Esophagus muscularis mucosa (tissue), 4 donors: ENCODE results near the gene CCDC77. TPM values are rescaled to one million over a fixed set of nuclear protein-coding genes. Genes with fewer than 3 reads are reported as not detected.
A peak's percentile ranks its signal among the peaks of the same experiment; 100 is the strongest.
"Not testable (repeated sequence)": the region's sequence is repeated elsewhere in the genome, so short reads cannot be mapped to it uniquely, and the experiment has no call there.

ENCODE experiments used
- DNase-seq: peaks from one replicate; pipeline ENCODE4 v3.0.0-alpha.2; 2017; ENCODE audit errors: extremely low spot score
- H3K27ac ChIP-seq, 4 donors: fragments of 200-600 bp; sonication (generic); replicated peaks in 1 of 4; 1 replicate in 3 of 4; 2 replicates in 1 of 4; pipeline ENCODE4 v1.5.1; 2016 to 2019; ENCODE audit warnings: mild to moderate bottlenecking in 1 of 4
- H3K27me3 ChIP-seq, 4 donors: fragments of 200-600 bp; sonication (generic); one replicate each; pipeline versions ENCODE4 v1.5.1 to v1.6.0; 2016 to 2019
- H3K36me3 ChIP-seq, 4 donors: fragments of 200-600 bp; sonication (generic); one replicate each; pipeline ENCODE4 v1.5.1; 2016 to 2019
- H3K4me1 ChIP-seq, 4 donors: fragments of 200-600 bp; sonication (generic); one replicate each; pipeline ENCODE4 v1.5.1; 2016 to 2019
- H3K4me3 ChIP-seq, 4 donors: fragments of 200-600 bp; sonication (generic); 1 replicate in 2 of 4; 2 replicates in 2 of 4; pipeline ENCODE4 v1.5.1; 2016 to 2019; ENCODE audit warnings: mild to moderate bottlenecking in 4 of 4, moderate library complexity in 1 of 4
- H3K9me3 ChIP-seq, 4 donors: fragments of 200-600 bp; sonication (generic); 1 replicate in 3 of 4; 2 replicates in 1 of 4; pipeline ENCODE4 v1.5.1; 2016 to 2019
- EP300 ChIP-seq: sonication (generic); formaldehyde crosslinking; IDR thresholded peaks from one replicate; pipeline ENCODE4 v1.6.1; 2017; ENCODE audit warnings: antibody characterized with exemption
- POLR2A ChIP-seq: fragments of 450-650 bp; IDR thresholded peaks from one replicate; pipeline ENCODE4 v1.6.1; 2017; ENCODE audit warnings: antibody characterized with exemption, moderate library complexity, mild to moderate bottlenecking, low read depth
- POLR2AphosphoS5 ChIP-seq, 2 donors: sonication (generic); formaldehyde crosslinking; IDR thresholded peaks; one replicate each; pipeline ENCODE4 v1.6.1; 2017; ENCODE audit warnings: antibody characterized with exemption in 2 of 2
- WGBS: methylation state at CpG from one replicate; pipeline ENCODE4 v1.1.5; 2018; 5-methylcytosine and 5-hydroxymethylcytosine counted together
- intact Hi-C: fragments of 100-400 bp; cut with DNase I; formaldehyde crosslinking; loops from one replicate; pipeline ENCODE4 v1.15.1; 2023
- total RNA-seq, 4 donors: library from RNA; depleted of rRNA; stranded (reverse); fragments of >200 nt; gene quantifications; one replicate each; pipeline versions ENCODE4 v1.1.0 to v1.2.1, GENCODE V29; 2016
- TF ChIP-seq, protein P1 (sequence below), 3 experiments: fragments of 200-600 bp in 2 of 3; fragments of 450-650 bp in 1 of 3; sonication (generic) in 2 of 3; IDR thresholded peaks; one replicate each; pipeline ENCODE4 v1.5.1; 2017 to 2019; ENCODE audit warnings: antibody characterized with exemption in 3 of 3, mild to moderate bottlenecking in 2 of 3, moderate library complexity in 1 of 3

The CCDC77 gene
- total RNA-seq, 4 donors from 2014 or later = 3.8 to 7.1 (median 5.0) TPM

DNA sequence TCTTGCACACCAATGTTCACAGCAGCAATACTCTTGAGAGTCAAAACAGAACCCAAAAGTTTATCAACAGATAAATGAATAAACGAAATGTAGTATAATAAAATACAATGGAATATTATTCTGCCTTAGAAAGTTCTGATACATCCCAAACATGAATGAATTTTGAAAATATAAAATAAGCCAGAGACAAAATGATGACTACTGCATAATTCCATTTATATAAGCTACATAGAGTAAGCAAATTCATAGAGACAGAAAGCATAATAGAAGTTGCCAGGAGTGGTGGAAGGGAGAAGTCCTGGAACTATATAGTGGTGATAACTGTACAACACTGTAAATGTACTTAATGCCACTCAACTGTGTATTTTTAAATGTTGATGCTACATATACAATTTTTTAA lies 33.5 kb upstream of the CCDC77 start:
- no peak overlapping the region for H3K4me3 ChIP-seq
- no peaks in the 10 kb centered on the region for H3K27me3 ChIP-seq
- intact Hi-C loops = no loop called here
- DNase-seq = no peak
- TF ChIP-seq EP300 (no peak), POLR2A (no peak), POLR2AphosphoS5 (IDR thresholded peaks at IDR 0.05) (no peak)
- TF ChIP-seq, protein P1, sequence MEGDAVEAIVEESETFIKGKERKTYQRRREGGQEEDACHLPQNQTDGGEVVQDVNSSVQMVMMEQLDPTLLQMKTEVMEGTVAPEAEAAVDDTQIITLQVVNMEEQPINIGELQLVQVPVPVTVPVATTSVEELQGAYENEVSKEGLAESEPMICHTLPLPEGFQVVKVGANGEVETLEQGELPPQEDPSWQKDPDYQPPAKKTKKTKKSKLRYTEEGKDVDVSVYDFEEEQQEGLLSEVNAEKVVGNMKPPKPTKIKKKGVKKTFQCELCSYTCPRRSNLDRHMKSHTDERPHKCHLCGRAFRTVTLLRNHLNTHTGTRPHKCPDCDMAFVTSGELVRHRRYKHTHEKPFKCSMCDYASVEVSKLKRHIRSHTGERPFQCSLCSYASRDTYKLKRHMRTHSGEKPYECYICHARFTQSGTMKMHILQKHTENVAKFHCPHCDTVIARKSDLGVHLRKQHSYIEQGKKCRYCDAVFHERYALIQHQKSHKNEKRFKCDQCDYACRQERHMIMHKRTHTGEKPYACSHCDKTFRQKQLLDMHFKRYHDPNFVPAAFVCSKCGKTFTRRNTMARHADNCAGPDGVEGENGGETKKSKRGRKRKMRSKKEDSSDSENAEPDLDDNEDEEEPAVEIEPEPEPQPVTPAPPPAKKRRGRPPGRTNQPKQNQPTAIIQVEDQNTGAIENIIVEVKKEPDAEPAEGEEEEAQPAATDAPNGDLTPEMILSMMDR (IDR thresholded peaks at IDR 0.05) = no peak
- no peaks in the 10 kb centered on the region for H3K4me1 ChIP-seq
- H3K36me3 ChIP-seq = peaks cover 41 to 75% (median 58%) of the 10 kb centered on the region in 4 donors
- WGBS = 82% methylated on average over 1 of the region's 1 CpG
- no peak overlapping the region for H3K27ac ChIP-seq
- H3K9me3 ChIP-seq = peaks cover 0 to 9% (median 7%) of the 10 kb centered on the region in 4 donors

DNA sequence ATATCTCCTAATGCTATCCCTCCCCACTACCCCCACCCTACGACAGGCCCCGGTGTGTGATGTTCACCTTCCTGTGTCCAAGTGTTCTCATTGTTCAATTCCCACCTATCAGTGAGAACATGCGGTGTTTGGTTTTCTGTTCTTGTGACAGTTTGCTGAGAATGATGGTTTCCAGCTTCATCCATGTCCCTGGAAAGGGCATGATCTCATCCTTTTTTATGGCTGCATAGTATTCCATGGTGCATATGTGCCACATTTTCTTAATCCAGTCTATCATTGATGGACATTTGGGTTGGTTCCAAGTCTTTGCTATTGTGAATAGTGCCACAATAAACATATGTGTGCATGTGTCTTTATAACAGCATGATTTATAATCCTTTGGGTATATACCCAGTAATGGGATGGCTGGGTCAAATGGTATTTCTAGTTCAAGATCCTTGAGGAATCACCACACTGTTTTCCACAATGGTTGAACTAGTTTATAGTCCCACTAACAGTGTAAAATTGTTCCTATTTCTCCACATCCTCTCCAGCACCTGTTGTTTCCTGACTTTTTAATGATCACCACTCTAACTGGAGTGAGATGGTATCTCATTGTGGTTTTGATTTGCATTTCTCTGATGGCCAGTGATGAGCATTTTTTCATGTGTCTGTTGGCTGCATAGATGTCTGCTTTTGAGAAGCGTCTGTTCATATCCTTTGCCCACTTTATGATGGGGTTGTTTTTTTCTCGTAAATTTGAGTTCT lies 30.5 kb upstream of the CCDC77 start:
- peaks cover 24 to 62% (median 46%) of the 10 kb centered on the region in 4 donors for H3K36me3 ChIP-seq
- H3K4me3 ChIP-seq, DNase-seq, H3K27me3 ChIP-seq, H3K4me1 ChIP-seq, H3K9me3 ChIP-seq, H3K27ac ChIP-seq, intact Hi-C loops: not testable (repeated sequence)
- 97% methylated on average over 5 of the region's 5 CpGs for WGBS

DNA sequence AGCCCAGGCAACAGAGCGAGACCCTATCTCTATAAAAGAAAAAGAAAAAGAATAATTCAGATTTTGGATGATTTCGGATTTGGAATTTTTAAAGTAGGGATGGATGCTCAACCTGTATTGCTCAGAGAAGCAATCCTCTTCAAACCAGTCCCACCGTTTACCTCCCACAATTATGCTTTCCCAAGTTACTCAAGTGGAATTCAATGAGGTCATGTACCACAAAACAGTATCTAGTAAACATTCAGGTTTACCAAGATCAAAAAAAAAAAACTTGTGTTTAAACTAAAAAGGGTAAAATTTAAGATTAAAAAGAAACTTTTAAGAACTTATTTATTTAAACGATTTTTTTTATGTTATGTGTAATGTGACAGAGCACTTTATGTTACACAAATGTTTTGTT lies 14.8 kb upstream of the CCDC77 start:
- Histone ChIP-seq H3K9me3 (no peaks in the 10 kb centered on the region), H3K27me3 (no peaks in the 10 kb centered on the region), H3K4me1 (peaks cover 33 to 44% (median 40%) of the 10 kb centered on the region in 4 donors), H3K27ac (no peak overlapping the region), H3K4me3 (peak overlapping the region in 2 of 4 donors; percentile 90 to 97), H3K36me3 (peaks cover 27 to 34% (median 32%) of the 10 kb centered on the region in 4 donors)
- 69% methylated on average over 4 of the region's 4 CpGs for WGBS
- no peak for DNase-seq
- intact Hi-C loops = no loop called here
- TF ChIP-seq, protein P1 (IDR thresholded peaks at IDR 0.05) = no peak
- TF ChIP-seq EP300 (no peak), POLR2A (no peak), POLR2AphosphoS5 (IDR thresholded peaks at IDR 0.05) (no peak)

DNA sequence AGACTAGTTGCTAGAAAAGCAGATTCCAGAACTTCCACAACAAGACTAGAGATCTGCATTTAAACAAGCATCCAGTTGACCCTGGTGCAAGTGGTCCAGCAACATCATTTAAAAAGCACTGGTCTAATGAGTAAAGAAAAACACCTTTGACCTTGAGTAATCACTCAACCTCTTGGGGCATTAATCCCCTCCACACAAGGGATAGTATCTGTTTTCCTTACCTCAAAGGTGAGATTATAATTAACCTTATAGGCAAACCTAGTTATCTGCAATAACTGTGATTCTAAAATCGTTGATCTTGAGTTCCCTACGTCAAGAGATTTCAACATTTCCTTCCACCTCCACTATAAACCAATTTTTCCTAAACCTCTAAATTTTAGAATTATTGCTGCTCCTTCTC lies 13.4 kb upstream of the CCDC77 start:
- H3K4me3 ChIP-seq = peak overlapping the region; percentile 86 to 97 (median 90)
- H3K36me3 ChIP-seq = peaks cover 13 to 20% (median 19%) of the 10 kb centered on the region in 4 donors
- H3K9me3 ChIP-seq = no peaks in the 10 kb centered on the region
- TF ChIP-seq, protein P1 (IDR thresholded peaks at IDR 0.05) = no peak
- TF ChIP-seq POLR2A = no peak
- no peak for TF ChIP-seq EP300
- no peak for TF ChIP-seq POLR2AphosphoS5 (IDR thresholded peaks at IDR 0.05)
- H3K27ac ChIP-seq = peak overlapping the region; percentile 87 to 95 (median 94)
- DNase-seq = no peak
- H3K27me3 ChIP-seq = no peaks in the 10 kb centered on the region
- intact Hi-C loops = no loop called here
- WGBS = 3% methylated on average over 2 of the region's 2 CpGs
- peaks cover 33 to 44% (median 40%) of the 10 kb centered on the region in 4 donors for H3K4me1 ChIP-seq

DNA sequence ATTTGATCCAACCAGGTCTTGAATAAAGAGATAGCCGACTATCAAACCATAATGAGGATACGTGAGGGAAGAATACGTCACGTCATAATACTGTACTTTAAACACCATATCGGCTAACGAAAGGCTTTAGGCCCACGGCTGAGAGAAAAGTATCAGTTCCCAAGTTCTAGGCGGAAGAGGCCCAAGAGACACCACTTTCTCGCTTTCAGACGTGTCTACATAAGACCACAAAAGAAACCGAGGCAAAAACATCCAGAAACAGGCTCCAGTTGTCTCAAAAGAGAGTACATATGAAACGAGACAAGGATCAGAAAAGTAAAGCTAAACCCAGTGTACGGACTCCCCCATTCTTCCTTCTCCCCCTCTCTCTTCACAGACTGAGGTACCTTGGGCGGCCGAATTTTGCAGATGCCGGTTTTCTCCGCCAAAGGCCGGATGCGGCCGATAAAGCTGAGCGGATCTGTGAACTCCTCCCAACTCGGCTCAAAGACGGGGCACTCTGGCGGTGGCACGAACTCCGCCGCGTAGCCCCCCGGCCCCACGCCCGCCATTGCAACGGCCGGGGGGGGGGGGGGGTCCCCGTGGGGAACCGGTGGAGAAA lies 12.8 kb upstream of the CCDC77 start:
- H3K4me1 ChIP-seq = peaks cover 33 to 44% (median 40%) of the 10 kb centered on the region in 4 donors
- H3K27ac ChIP-seq = peak overlapping the region; percentile 87 to 95 (median 94)
- TF ChIP-seq POLR2AphosphoS5 (IDR thresholded peaks at IDR 0.05) = no peak
- no peak for TF ChIP-seq EP300
- TF ChIP-seq POLR2A = no peak
- TF ChIP-seq, protein P1 (IDR thresholded peaks at IDR 0.05) = no peak
- no peaks in the 10 kb centered on the region for H3K9me3 ChIP-seq
- no peaks in the 10 kb centered on the region for H3K27me3 ChIP-seq
- intact Hi-C loops = no loop called here
- peak overlapping the region; percentile 86 to 97 (median 90) for H3K4me3 ChIP-seq
- H3K36me3 ChIP-seq = peaks cover 7 to 14% (median 12%) of the 10 kb centered on the region in 4 donors
- DNase-seq = no peak
- under 1% methylated on average over 26 of the region's 35 CpGs for WGBS
